ENCODE measurements around the gene ATG16L2.

Gene ATG16L2

GRCh38 chr11:72842126-72842525 is 27.9 kb downstream of the ATG16L2 start:
- Histone ChIP-seq H3K9me3 (ENCODE audit: severe bottlenecking) (no peaks in the 10 kb centered on the region), H3K36me3 (ENCODE audit: low read depth) (peaks cover 17% of the 10 kb centered on the region; the same call in 1 of the 2 replicates), H3K27me3 (ENCODE audit: insufficient read depth, poor library complexity, severe bottlenecking) (no peaks in the 10 kb centered on the region), H3K4me1 (ENCODE audit: insufficient read depth, poor library complexity, severe bottlenecking) (peaks cover 14% of the 10 kb centered on the region), H3K4me3 (ENCODE audit: severe bottlenecking) (no peak overlapping the region), H3K27ac (ENCODE audit: poor library complexity, severe bottlenecking) (no peak overlapping the region)
- TF ChIP-seq CTCF (IDR thresholded peaks at IDR 0.05; ENCODE audit: poor library complexity, severe bottlenecking) = no peak
- DNase-seq (ENCODE audit: low spot score) (no peak), ATAC-seq (ENCODE audit: low read depth) (no peak)

GRCh38 chr11:72842653-72843330 is 28.6 kb downstream of the ATG16L2 start:
- H3K4me3 ChIP-seq (ENCODE audit: severe bottlenecking) = no peak overlapping the region
- ATAC-seq (ENCODE audit: low read depth) (no peak), DNase-seq (ENCODE audit: low spot score) (no peak)
- H3K9me3 ChIP-seq (ENCODE audit: severe bottlenecking) = no peaks in the 10 kb centered on the region
- peaks cover 14% of the 10 kb centered on the region for H3K4me1 ChIP-seq (ENCODE audit: insufficient read depth, poor library complexity, severe bottlenecking)
- H3K27ac ChIP-seq (ENCODE audit: poor library complexity, severe bottlenecking) = no peak overlapping the region
- no peaks in the 10 kb centered on the region for H3K27me3 ChIP-seq (ENCODE audit: insufficient read depth, poor library complexity, severe bottlenecking)
- peaks cover 17% of the 10 kb centered on the region; the same call in 1 of the 2 replicates for H3K36me3 ChIP-seq (ENCODE audit: low read depth)
- no peak for TF ChIP-seq CTCF (IDR thresholded peaks at IDR 0.05; ENCODE audit: poor library complexity, severe bottlenecking)

GRCh38 chr11:72844356-72844755 is 30.1 kb downstream of the ATG16L2 start:
- H3K4me3 ChIP-seq (ENCODE audit: severe bottlenecking) = no peak overlapping the region
- DNase-seq (ENCODE audit: low spot score) (no peak), ATAC-seq (ENCODE audit: low read depth) (no peak)
- peaks cover 6% of the 10 kb centered on the region for H3K4me1 ChIP-seq (ENCODE audit: insufficient read depth, poor library complexity, severe bottlenecking)
- H3K9me3 ChIP-seq (ENCODE audit: severe bottlenecking) = no peaks in the 10 kb centered on the region
- H3K27me3 ChIP-seq (ENCODE audit: insufficient read depth, poor library complexity, severe bottlenecking) = no peaks in the 10 kb centered on the region
- no peak overlapping the region for H3K27ac ChIP-seq (ENCODE audit: poor library complexity, severe bottlenecking)
- no peak for TF ChIP-seq CTCF (IDR thresholded peaks at IDR 0.05; ENCODE audit: poor library complexity, severe bottlenecking)
- H3K36me3 ChIP-seq (ENCODE audit: low read depth) = peaks cover 17% of the 10 kb centered on the region; the same call in 1 of the 2 replicates

- no peaks in the 10 kb centered on the region for H3K27me3 ChIP-seq (ENCODE audit: insufficient read depth, poor library complexity, severe bottlenecking)
- no peaks in the 10 kb centered on the region for H3K9me3 ChIP-seq (ENCODE audit: severe bottlenecking)
- no peak for DNase-seq (ENCODE audit: low spot score)
- peak; percentile 42; the same call in 2 of the 3 replicates for ATAC-seq (ENCODE audit: low read depth)
- H3K36me3 ChIP-seq (ENCODE audit: low read depth) = no peaks in the 10 kb centered on the region
- no peak overlapping the region for H3K27ac ChIP-seq (ENCODE audit: poor library complexity, severe bottlenecking)
- no peaks in the 10 kb centered on the region for H3K4me1 ChIP-seq (ENCODE audit: insufficient read depth, poor library complexity, severe bottlenecking)
- peak; percentile 62 for TF ChIP-seq CTCF (IDR thresholded peaks at IDR 0.05; ENCODE audit: poor library complexity, severe bottlenecking)
- H3K4me3 ChIP-seq (ENCODE audit: severe bottlenecking) = no peak overlapping the region
These were observed 34.7 kb downstream of the ATG16L2 start for GRCh38 chr11:72848846-72849466.

GRCh38 chr11:72850832-72851231 is 36.6 kb downstream of the ATG16L2 start:
- Histone ChIP-seq H3K36me3 (ENCODE audit: low read depth) (no peaks in the 10 kb centered on the region), H3K4me1 (ENCODE audit: insufficient read depth, poor library complexity, severe bottlenecking) (no peaks in the 10 kb centered on the region), H3K4me3 (ENCODE audit: severe bottlenecking) (no peak overlapping the region), H3K9me3 (ENCODE audit: severe bottlenecking) (no peaks in the 10 kb centered on the region), H3K27ac (ENCODE audit: poor library complexity, severe bottlenecking) (no peak overlapping the region), H3K27me3 (ENCODE audit: insufficient read depth, poor library complexity, severe bottlenecking) (no peaks in the 10 kb centered on the region)
- ATAC-seq (ENCODE audit: low read depth) (no peak), DNase-seq (ENCODE audit: low spot score) (no peak)
- TF ChIP-seq CTCF (IDR thresholded peaks at IDR 0.05; ENCODE audit: poor library complexity, severe bottlenecking) = no peak

All from RWPE2 (cell line).